Measurements from ENCODE around the gene GFOD2.
A peak's percentile ranks its signal among the peaks of the same experiment; 100 is the strongest.

DNA sequence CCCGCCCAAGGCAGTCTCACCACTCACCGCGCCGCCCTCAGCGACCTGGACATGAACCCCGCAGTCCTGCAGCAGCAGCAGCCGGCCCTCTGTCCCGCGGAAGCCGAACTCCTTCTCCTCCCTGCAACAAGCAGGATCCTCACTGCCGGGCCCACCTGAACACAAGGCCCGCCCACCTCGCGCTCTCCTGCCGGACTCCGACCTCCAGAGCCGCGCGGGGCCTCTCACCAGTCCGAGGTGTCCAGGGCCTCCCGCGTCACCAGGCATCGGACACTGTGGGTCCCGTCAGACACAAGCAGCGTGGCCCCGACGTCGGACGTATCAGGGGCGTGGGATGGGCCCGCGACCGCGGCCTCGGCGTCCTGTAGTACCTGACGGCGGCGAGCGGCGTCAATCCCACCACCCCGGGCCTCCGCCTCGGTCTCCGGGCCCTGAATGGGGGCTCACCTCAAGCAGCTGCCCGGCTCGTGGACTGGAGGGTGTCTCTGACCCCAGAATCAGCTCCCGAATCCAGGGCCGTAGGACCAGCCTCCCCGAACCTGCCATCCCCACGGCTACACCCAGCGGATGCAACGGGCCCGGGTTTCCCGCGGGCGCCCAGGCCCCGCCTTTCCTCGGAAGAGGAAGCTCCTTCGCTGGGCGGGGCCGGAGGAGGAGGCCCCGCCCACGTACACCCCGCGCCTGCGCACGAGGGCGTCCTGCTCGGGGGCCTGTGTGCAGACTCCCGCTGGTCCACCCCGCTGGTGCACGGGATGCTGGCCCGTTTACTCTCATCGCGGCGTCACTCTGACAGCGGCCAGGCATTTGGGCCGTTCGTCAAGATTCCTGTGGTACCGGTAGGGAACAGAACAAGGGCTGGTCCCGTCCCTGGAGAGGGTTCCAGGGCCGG is 59.2 kb downstream of the GFOD2 start, which contains the start of gene ACD:
- TF ChIP-seq, protein P1, sequence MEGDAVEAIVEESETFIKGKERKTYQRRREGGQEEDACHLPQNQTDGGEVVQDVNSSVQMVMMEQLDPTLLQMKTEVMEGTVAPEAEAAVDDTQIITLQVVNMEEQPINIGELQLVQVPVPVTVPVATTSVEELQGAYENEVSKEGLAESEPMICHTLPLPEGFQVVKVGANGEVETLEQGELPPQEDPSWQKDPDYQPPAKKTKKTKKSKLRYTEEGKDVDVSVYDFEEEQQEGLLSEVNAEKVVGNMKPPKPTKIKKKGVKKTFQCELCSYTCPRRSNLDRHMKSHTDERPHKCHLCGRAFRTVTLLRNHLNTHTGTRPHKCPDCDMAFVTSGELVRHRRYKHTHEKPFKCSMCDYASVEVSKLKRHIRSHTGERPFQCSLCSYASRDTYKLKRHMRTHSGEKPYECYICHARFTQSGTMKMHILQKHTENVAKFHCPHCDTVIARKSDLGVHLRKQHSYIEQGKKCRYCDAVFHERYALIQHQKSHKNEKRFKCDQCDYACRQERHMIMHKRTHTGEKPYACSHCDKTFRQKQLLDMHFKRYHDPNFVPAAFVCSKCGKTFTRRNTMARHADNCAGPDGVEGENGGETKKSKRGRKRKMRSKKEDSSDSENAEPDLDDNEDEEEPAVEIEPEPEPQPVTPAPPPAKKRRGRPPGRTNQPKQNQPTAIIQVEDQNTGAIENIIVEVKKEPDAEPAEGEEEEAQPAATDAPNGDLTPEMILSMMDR (IDR thresholded peaks at IDR 0.05), result peak in 1 of 5 experiments; percentile 6
- TF ChIP-seq POLR2A (IDR thresholded peaks at IDR 0.05), result peak; percentile 95
